Mesenchymal stem cell (in vitro differentiated cells and primary cell): ENCODE results near the gene LRRC4B.

Source experiments
- DNase-seq: peaks from one replicate; pipeline ENCODE4 v3.0.0-alpha.2; 2013
- H2AFZ ChIP-seq: one replicate; pipeline ENCODE4 v1.6.1; 2013; ENCODE audit warnings: low read depth, mild to moderate bottlenecking, control low read depth, inconsistent platforms, low read length, moderate library complexity
- H2AK5ac ChIP-seq: 2 replicates; pipeline ENCODE4 v1.6.1; 2013; ENCODE audit warnings: low read length, moderate library complexity, mild to moderate bottlenecking, inconsistent platforms; ENCODE audit not compliant: severe bottlenecking
- H2BK120ac ChIP-seq: one replicate; pipeline ENCODE4 v1.6.1; 2013; ENCODE audit warnings: low read depth, mild to moderate bottlenecking, inconsistent platforms, low read length, moderate library complexity
- H2BK12ac ChIP-seq, 2 experiments: one replicate each; pipeline ENCODE4 v1.6.1; 2013; ENCODE audit warnings: inconsistent platforms in 2 of 2, low read length in 2 of 2, mild to moderate bottlenecking in 2 of 2, moderate library complexity in 2 of 2, control low read depth in 1 of 2
- H2BK15ac ChIP-seq: one replicate; pipeline ENCODE4 v1.6.1; 2013; ENCODE audit warnings: mild to moderate bottlenecking, low read depth, inconsistent platforms; ENCODE audit not compliant: poor library complexity, severe bottlenecking
- H2BK5ac ChIP-seq: 2 replicates; pipeline ENCODE4 v1.6.1; 2013; ENCODE audit warnings: low read depth, mild to moderate bottlenecking, low read length, control low read depth, inconsistent platforms; ENCODE audit not compliant: poor library complexity, severe bottlenecking
- H3K14ac ChIP-seq, 2 experiments: one replicate each; pipeline ENCODE4 v1.6.1; 2013; ENCODE audit warnings: inconsistent platforms in 2 of 2, low read length in 2 of 2, control low read depth in 1 of 2, mild to moderate bottlenecking in 1 of 2, moderate library complexity in 1 of 2
- H3K18ac ChIP-seq, 2 experiments: one replicate each; pipeline ENCODE4 v1.6.1; 2013; ENCODE audit warnings: inconsistent platforms in 2 of 2, low read length in 2 of 2, control low read depth in 1 of 2, low read depth in 1 of 2, mild to moderate bottlenecking in 1 of 2
- H3K23ac ChIP-seq, 2 experiments: one replicate each; pipeline ENCODE4 v1.6.1; 2013; ENCODE audit warnings: inconsistent platforms in 2 of 2, low read length in 2 of 2, mild to moderate bottlenecking in 2 of 2, moderate library complexity in 2 of 2, control low read depth in 1 of 2
- H3K27ac ChIP-seq: 2 replicates; pipeline ENCODE4 v1.5.1; 2013; ENCODE audit warnings: mild to moderate bottlenecking, moderate library complexity, low read length, control low read depth, inconsistent platforms; ENCODE audit not compliant: poor library complexity, severe bottlenecking
- H3K27me3 ChIP-seq, 2 experiments: 2 replicates each; pipeline versions ENCODE4 v1.6.1 to v1.7.0; 2013; ENCODE audit warnings: low read length in 2 of 2, mild to moderate bottlenecking in 2 of 2, moderate library complexity in 2 of 2, control low read depth in 1 of 2, inconsistent platforms in 1 of 2; ENCODE audit not compliant: control insufficient read depth in 1 of 2, insufficient read depth in 1 of 2
- H3K36me3 ChIP-seq, 2 experiments: 2 replicates each; pipeline versions ENCODE4 v1.6.1 to v1.7.0; 2013; ENCODE audit warnings: low read length in 2 of 2, control low read depth in 1 of 2, inconsistent platforms in 1 of 2, low read depth in 1 of 2, mild to moderate bottlenecking in 1 of 2; ENCODE audit not compliant: insufficient read depth in 2 of 2, control insufficient read depth in 1 of 2
- H3K4ac ChIP-seq, 2 experiments: one replicate each; pipeline ENCODE4 v1.6.1; 2013; ENCODE audit warnings: inconsistent platforms in 2 of 2, low read length in 2 of 2, mild to moderate bottlenecking in 2 of 2, moderate library complexity in 2 of 2, control low read depth in 1 of 2, low read depth in 1 of 2
- H3K4me1 ChIP-seq: 2 replicates; pipeline ENCODE4 v1.6.1; 2013; ENCODE audit warnings: low read depth, low read length, control low read depth; ENCODE audit not compliant: control insufficient read depth, insufficient read depth
- H3K4me2 ChIP-seq: 2 replicates; pipeline ENCODE4 v1.6.1; 2013; ENCODE audit warnings: low read length, mild to moderate bottlenecking, inconsistent platforms; ENCODE audit not compliant: poor library complexity, severe bottlenecking
- H3K4me3 ChIP-seq, 2 experiments: 2 replicates each; pipeline versions ENCODE4 v1.5.1 to v1.7.0; 2013; ENCODE audit warnings: low read length in 2 of 2, mild to moderate bottlenecking in 2 of 2, control low read depth in 1 of 2, low read depth in 1 of 2; ENCODE audit not compliant: insufficient read depth in 1 of 2
- H3K79me1 ChIP-seq: replicated peaks from 2 replicates; pipeline ENCODE4 v1.6.1; 2013; ENCODE audit warnings: mild to moderate bottlenecking, control low read depth, low read length, inconsistent platforms; ENCODE audit not compliant: poor library complexity, severe bottlenecking
- H3K9ac ChIP-seq: 2 replicates; pipeline ENCODE4 v1.7.0; 2013; ENCODE audit warnings: mild to moderate bottlenecking, low read length, moderate library complexity
- H3K9me3 ChIP-seq: 2 replicates; pipeline ENCODE4 v1.7.0; 2013; ENCODE audit warnings: mild to moderate bottlenecking, low read length; ENCODE audit not compliant: control insufficient read depth
- H4K8ac ChIP-seq: one replicate; pipeline ENCODE4 v1.6.1; 2013; ENCODE audit warnings: inconsistent platforms, mild to moderate bottlenecking, low read length, moderate library complexity
- H4K91ac ChIP-seq: one replicate; pipeline ENCODE4 v1.6.1; 2013; ENCODE audit warnings: mild to moderate bottlenecking, low read length, inconsistent platforms
- WGBS: methylation state at CpG from one replicate; pipeline ENCODE4 v1.1.7; 2013; ENCODE audit warnings: mixed read lengths; 5-methylcytosine and 5-hydroxymethylcytosine counted together

LRRC4B gene

GRCh38 chr19:50537306-50537685, 30.9 kb downstream of the LRRC4B start:
- H3K23ac ChIP-seq = no peak overlapping the region
- H2BK15ac ChIP-seq = no peak overlapping the region
- no peak overlapping the region for H3K14ac ChIP-seq
- no peak overlapping the region for H3K4ac ChIP-seq
- H3K27ac ChIP-seq = no peak overlapping the region
- DNase-seq = no peak
- peaks cover 17% of the 10 kb centered on the region for H3K9me3 ChIP-seq
- H3K36me3 ChIP-seq = no peaks in the 10 kb centered on the region
- H2BK12ac ChIP-seq = no peak overlapping the region
- 75% methylated on average over 18 of the region's 18 CpGs for WGBS
- H3K4me1 ChIP-seq = no peaks in the 10 kb centered on the region
- H3K18ac ChIP-seq = no peak overlapping the region
- H4K8ac ChIP-seq = no peak overlapping the region
- no peaks in the 10 kb centered on the region for H3K79me1 ChIP-seq
- peaks cover 0 to 6% of the 10 kb centered on the region in 2 experiments for H3K27me3 ChIP-seq
- no peak overlapping the region for H3K9ac ChIP-seq
- no peak overlapping the region for H3K4me3 ChIP-seq
- H2AFZ ChIP-seq = no peak overlapping the region
- no peak overlapping the region for H3K4me2 ChIP-seq
- H2AK5ac ChIP-seq = no peak overlapping the region
- no peak overlapping the region for H2BK5ac ChIP-seq
- no peak overlapping the region for H4K91ac ChIP-seq
- no peak overlapping the region for H2BK120ac ChIP-seq

GRCh38 chr19:50536662-50537305, 31.5 kb downstream of the LRRC4B start:
- Histone ChIP-seq H3K14ac (no peak overlapping the region), H3K4me2 (no peak overlapping the region), H3K18ac (no peak overlapping the region), H3K9me3 (peaks cover 21% of the 10 kb centered on the region), H3K36me3 (no peaks in the 10 kb centered on the region), H3K27me3 (peaks cover 0 to 4% of the 10 kb centered on the region in 2 experiments), H2BK120ac (no peak overlapping the region), H3K4ac (no peak overlapping the region), H3K4me3 (no peak overlapping the region), H4K91ac (no peak overlapping the region), H4K8ac (no peak overlapping the region), H3K79me1 (no peaks in the 10 kb centered on the region), H2AFZ (no peak overlapping the region), H2AK5ac (no peak overlapping the region), H2BK12ac (no peak overlapping the region), H3K9ac (no peak overlapping the region), H2BK5ac (no peak overlapping the region), H3K23ac (no peak overlapping the region), H3K27ac (no peak overlapping the region), H3K4me1 (no peaks in the 10 kb centered on the region), H2BK15ac (no peak overlapping the region)
- 91% methylated on average over 16 of the region's 16 CpGs for WGBS
- no peak for DNase-seq

- peaks cover 28% of the 10 kb centered on the region for H3K9me3 ChIP-seq
- no peak overlapping the region for H3K23ac ChIP-seq
- H3K4me3 ChIP-seq = no peak overlapping the region
- no peak overlapping the region for H2BK5ac ChIP-seq
- no peaks in the 10 kb centered on the region for H3K36me3 ChIP-seq
- no peak overlapping the region for H2AK5ac ChIP-seq
- no peak overlapping the region for H3K4ac ChIP-seq
- H2BK120ac ChIP-seq = no peak overlapping the region
- H3K18ac ChIP-seq = no peak overlapping the region
- no peak overlapping the region for H2BK15ac ChIP-seq
- H3K27ac ChIP-seq = no peak overlapping the region
- H3K27me3 ChIP-seq = no peaks in the 10 kb centered on the region
- no peak overlapping the region for H3K4me2 ChIP-seq
- no peak overlapping the region for H3K9ac ChIP-seq
- no peak overlapping the region for H2BK12ac ChIP-seq
- no peak overlapping the region for H4K8ac ChIP-seq
- H3K79me1 ChIP-seq = no peaks in the 10 kb centered on the region
- H3K14ac ChIP-seq = no peak overlapping the region
- H2AFZ ChIP-seq = no peak overlapping the region
- H4K91ac ChIP-seq = no peak overlapping the region
- no peak for DNase-seq
- WGBS = 67% methylated on average over 7 of the region's 11 CpGs
- no peaks in the 10 kb centered on the region for H3K4me1 ChIP-seq
Observed at GRCh38 chr19:50535672-50536187, 32.5 kb downstream of the LRRC4B start.

GRCh38 chr19:50534478-50534877, 33.8 kb downstream of the LRRC4B start:
- H3K4me3 ChIP-seq = no peak overlapping the region
- H3K79me1 ChIP-seq = no peaks in the 10 kb centered on the region
- H2BK15ac ChIP-seq = no peak overlapping the region
- no peak overlapping the region for H4K91ac ChIP-seq
- no peak overlapping the region for H2AFZ ChIP-seq
- H3K27ac ChIP-seq = no peak overlapping the region
- H3K27me3 ChIP-seq = no peaks in the 10 kb centered on the region
- no peak overlapping the region for H3K9ac ChIP-seq
- H2AK5ac ChIP-seq = no peak overlapping the region
- no peaks in the 10 kb centered on the region for H3K4me1 ChIP-seq
- no peak overlapping the region for H3K18ac ChIP-seq
- H4K8ac ChIP-seq = no peak overlapping the region
- peaks cover 28% of the 10 kb centered on the region for H3K9me3 ChIP-seq
- H3K36me3 ChIP-seq = no peaks in the 10 kb centered on the region
- no peak overlapping the region for H2BK5ac ChIP-seq
- no peak for DNase-seq
- no peak overlapping the region for H2BK12ac ChIP-seq
- H3K23ac ChIP-seq = no peak overlapping the region
- no peak overlapping the region for H2BK120ac ChIP-seq
- H3K4me2 ChIP-seq = no peak overlapping the region
- 97% methylated on average over 3 of the region's 3 CpGs for WGBS
- no peak overlapping the region for H3K14ac ChIP-seq
- H3K4ac ChIP-seq = no peak overlapping the region
